ENCODE measurements around the gene MITD1. TPM values are rescaled to one million over a fixed set of nuclear protein-coding genes. Genes with fewer than 3 reads are reported as not detected.
"Not testable (repeated sequence)": the region's sequence is repeated elsewhere in the genome, so short reads cannot be mapped to it uniquely, and the experiment has no call there.

Gene MITD1
- total RNA-seq, 4 donors from 2014 or later, result 20.8 to 39.6 (median 25.9) TPM

DNA sequence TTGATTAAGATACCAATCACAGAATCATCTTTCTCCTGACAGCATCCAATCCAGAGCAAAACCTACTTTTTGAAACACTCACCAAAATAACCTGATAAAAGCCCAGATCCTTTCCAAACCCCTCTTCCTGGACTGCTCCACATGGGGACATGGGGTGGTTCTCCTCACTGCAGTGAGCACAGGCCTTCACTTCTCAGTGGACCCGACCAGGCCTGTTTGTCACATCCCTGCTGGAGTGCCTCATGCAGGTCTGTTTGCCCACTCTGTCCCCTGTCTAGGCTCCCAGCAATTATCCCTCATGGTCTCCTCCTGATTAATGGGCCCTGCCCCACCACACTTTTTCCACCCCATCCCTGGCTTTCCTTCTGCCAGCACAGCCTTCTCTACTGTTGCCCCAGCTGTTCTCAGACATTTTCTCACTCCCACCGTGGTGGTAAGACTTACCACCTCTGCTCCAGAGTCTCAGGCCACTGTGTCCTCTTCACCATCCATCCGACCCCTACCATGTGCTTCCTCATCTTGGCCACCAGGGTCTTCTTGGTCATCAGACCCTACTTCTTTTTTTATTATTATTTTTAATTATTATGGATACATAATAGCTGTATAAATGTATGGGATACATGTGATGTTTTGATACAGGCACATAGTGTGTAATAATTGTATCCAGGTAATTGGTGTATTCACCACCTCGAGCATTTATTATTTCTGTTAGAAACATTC lies 21.3 kb upstream of the MITD1 start:
- H3K4me3 ChIP-seq (replicated peaks in 1 of 3), result no peak overlapping the region
- peaks cover 0 to 4% of the 10 kb centered on the region in 2 donors for H3K36me3 ChIP-seq
- H3K4me1 ChIP-seq, result no peaks in the 10 kb centered on the region
- no peak for TF ChIP-seq POLR2A (IDR thresholded peaks at IDR 0.05)
- TF ChIP-seq, protein P1, sequence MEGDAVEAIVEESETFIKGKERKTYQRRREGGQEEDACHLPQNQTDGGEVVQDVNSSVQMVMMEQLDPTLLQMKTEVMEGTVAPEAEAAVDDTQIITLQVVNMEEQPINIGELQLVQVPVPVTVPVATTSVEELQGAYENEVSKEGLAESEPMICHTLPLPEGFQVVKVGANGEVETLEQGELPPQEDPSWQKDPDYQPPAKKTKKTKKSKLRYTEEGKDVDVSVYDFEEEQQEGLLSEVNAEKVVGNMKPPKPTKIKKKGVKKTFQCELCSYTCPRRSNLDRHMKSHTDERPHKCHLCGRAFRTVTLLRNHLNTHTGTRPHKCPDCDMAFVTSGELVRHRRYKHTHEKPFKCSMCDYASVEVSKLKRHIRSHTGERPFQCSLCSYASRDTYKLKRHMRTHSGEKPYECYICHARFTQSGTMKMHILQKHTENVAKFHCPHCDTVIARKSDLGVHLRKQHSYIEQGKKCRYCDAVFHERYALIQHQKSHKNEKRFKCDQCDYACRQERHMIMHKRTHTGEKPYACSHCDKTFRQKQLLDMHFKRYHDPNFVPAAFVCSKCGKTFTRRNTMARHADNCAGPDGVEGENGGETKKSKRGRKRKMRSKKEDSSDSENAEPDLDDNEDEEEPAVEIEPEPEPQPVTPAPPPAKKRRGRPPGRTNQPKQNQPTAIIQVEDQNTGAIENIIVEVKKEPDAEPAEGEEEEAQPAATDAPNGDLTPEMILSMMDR (IDR thresholded peaks at IDR 0.05), result no peak
- H3K27me3 ChIP-seq, result no peaks in the 10 kb centered on the region
- H3K27ac ChIP-seq, result no peak overlapping the region
- no peak for DNase-seq
- 92 to 96% methylated on average over 4 of the region's 4 CpGs for WGBS, 2 donors
- intact Hi-C loops (cut with DNase I), result no loop called here
- H3K9me3 ChIP-seq, result no peaks in the 10 kb centered on the region

GRCh38 chr2:99200076-99200800 lies 19.4 kb upstream of the MITD1 start:
- Histone ChIP-seq H3K27me3 (no peaks in the 10 kb centered on the region), H3K36me3 (peaks cover 12 to 20% of the 10 kb centered on the region in 2 donors), H3K9me3 (no peaks in the 10 kb centered on the region), H3K4me1 (no peaks in the 10 kb centered on the region), H3K27ac (no peak overlapping the region), H3K4me3 (replicated peaks in 1 of 3) (no peak overlapping the region)
- WGBS, 2 donors, result 93 to 94% methylated on average over 7 of the region's 7 CpGs
- intact Hi-C loops (cut with DNase I), result no loop called here
- DNase-seq, result no peak
- TF ChIP-seq POLR2A (IDR thresholded peaks at IDR 0.05), result no peak
- TF ChIP-seq, protein P1 (IDR thresholded peaks at IDR 0.05), result no peak

DNA sequence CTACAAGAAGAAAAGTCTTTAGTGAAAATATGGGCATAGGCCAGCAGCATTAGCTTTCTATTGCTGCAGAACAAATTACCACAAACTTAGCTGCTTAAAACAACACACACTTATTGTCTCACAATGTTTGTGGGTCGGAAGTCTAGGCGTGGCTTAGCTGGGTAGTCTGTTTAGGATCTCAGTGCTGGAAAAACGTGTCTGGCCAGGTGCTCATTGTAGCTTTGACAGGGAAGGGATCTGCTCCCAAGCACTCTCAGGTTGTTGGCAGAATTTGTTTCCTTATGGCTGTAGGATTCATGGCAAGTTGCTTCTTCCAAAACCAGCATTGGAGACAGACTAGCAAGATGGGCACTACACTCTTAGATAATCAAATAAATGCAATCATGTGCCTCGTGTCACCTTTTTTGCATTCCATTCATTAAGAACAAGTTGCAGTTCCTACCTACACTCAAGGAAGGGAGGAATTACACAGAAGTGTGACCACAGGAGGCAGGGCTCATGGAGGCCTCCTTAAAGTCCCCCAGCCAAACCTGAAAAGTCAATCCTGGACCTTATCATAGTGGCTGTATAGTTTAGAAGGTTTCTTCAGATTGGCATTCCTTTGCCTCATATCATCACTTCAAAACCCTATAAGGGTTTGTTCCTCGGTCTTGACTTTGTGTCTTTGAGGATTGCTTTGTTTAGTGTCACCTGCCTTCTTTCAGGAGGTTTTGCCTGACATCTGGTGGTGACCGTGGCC lies 17.4 kb upstream of the MITD1 start:
- H3K9me3 ChIP-seq, result no peaks in the 10 kb centered on the region
- no peak overlapping the region for H3K4me3 ChIP-seq (replicated peaks in 1 of 3)
- DNase-seq, result no peak
- no peak overlapping the region for H3K27ac ChIP-seq
- no peaks in the 10 kb centered on the region for H3K4me1 ChIP-seq
- H3K36me3 ChIP-seq, result peaks cover 12 to 20% of the 10 kb centered on the region in 2 donors
- H3K27me3 ChIP-seq, result no peaks in the 10 kb centered on the region
- intact Hi-C loops (cut with DNase I), result no loop called here
- TF ChIP-seq POLR2A (IDR thresholded peaks at IDR 0.05), result no peak
- TF ChIP-seq, protein P1 (IDR thresholded peaks at IDR 0.05), result no peak
- WGBS, 2 donors, result 86 to 88% methylated on average over 6 of the region's 6 CpGs

DNA sequence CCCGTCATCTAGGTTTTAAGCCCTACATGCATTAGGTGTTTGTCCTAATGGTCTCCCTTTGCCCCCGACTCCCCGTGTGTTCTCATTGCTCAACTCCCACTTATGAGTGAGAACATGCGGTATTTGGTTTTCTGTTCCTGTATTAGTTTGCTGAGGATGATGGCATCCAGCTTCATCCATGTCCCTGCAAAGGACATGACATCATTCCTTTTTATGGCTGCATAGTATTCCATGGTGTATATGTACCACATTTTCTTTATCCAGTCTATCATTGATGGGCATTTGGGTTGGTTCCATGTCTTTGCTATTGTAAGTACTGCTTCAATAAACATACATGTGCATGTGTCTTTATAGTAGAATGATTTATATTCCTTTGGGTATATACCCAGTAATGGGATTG lies 11.5 kb upstream of the MITD1 start:
- intact Hi-C loops (cut with DNase I); DNase-seq: not testable (repeated sequence)

DNA sequence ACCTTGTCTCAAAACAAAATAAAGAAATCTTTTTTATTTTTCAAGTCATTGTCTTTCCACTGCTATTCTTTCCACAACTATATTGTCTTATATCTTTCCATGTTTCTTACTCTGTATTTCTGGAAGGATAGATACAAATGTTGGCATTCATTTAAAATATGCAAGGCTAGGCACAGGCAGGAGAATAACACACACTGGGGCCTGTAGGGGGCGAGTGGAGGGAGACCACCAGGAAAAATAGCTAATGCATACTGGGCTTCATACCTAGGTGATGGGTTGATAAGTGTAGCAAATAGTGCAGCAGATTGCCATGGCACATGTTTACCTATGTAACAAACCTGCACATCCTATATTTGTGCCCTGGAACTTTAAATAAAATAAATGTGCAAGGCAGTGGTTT lies 9.7 kb upstream of the MITD1 start:
- no peak for TF ChIP-seq POLR2A (IDR thresholded peaks at IDR 0.05)
- TF ChIP-seq, protein P1 (IDR thresholded peaks at IDR 0.05), result no peak
- DNase-seq, result no peak
- no peaks in the 10 kb centered on the region for H3K9me3 ChIP-seq
- intact Hi-C loops (cut with DNase I), result no loop called here
- WGBS, 2 donors, result 93 to 97% methylated on average over 1 of the region's 1 CpG
- peaks cover under 1 to 2% of the 10 kb centered on the region in 2 donors for H3K36me3 ChIP-seq
- H3K27ac ChIP-seq, result no peak overlapping the region
- H3K4me3 ChIP-seq (replicated peaks in 1 of 3), result no peak overlapping the region
- no peaks in the 10 kb centered on the region for H3K4me1 ChIP-seq
- H3K27me3 ChIP-seq, result no peaks in the 10 kb centered on the region

More for the DNA sequence above, 11.5 kb upstream of the MITD1 start:
- H3K4me1 ChIP-seq; H3K9me3 ChIP-seq; H3K27ac ChIP-seq; H3K4me3 ChIP-seq (replicated peaks in 1 of 3); H3K27me3 ChIP-seq: not testable (repeated sequence)
- H3K36me3 ChIP-seq, result peaks cover 12 to 17% of the 10 kb centered on the region in 2 donors
- WGBS, 2 donors, result 97 to 98% methylated on average over 4 of the region's 4 CpGs

Measured in thyroid gland (tissue), 4 donors.